GM21786 (cell line): ENCODE results near the gene SLC39A7.
"Not testable (repeated sequence)": the region's sequence is repeated elsewhere in the genome, so short reads cannot be mapped to it uniquely, and the experiment has no call there.

Experiments used
- ATAC-seq: cut with Tn5 transposase; IDR thresholded peaks from one replicate; pipeline ENCODE4 v1.9.1; 2021; ENCODE audit not compliant: unreplicated experiment

SLC39A7 gene

GRCh38 chr6:33226503-33227120 lies 25.9 kb downstream of the SLC39A7 start:
- ATAC-seq = not testable (repeated sequence)

DNA sequence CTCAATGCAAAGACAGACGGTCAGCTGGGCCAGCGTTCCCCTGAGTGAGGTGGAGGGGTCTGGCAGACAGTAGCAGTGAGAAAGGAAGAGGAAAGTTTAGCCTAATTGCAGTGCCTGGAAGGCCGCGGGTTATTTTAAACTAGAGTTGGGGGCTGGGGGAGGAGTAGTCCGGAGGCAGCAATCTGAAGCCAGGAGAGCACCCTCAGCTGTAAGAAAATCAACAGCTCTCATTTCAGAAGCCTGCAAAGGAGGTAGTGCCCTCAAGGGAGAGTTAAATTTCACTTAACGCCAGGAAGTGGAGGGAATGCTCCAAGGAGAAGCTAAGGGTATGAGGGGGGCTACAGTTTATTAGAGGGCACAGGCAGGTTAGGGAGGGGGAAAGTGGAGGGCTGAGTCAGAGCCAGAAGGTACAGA lies 34.6 kb downstream of the SLC39A7 start:
- ATAC-seq = no peak

- no peak for ATAC-seq
These were observed 35.7 kb downstream of the SLC39A7 start for GRCh38 chr6:33236328-33236727.

- no peak for ATAC-seq
These were observed 36.2 kb downstream of the SLC39A7 start for GRCh38 chr6:33236852-33237251.

- no peak for ATAC-seq
These were observed 37.1 kb downstream of the SLC39A7 start for GRCh38 chr6:33237741-33238140.

DNA sequence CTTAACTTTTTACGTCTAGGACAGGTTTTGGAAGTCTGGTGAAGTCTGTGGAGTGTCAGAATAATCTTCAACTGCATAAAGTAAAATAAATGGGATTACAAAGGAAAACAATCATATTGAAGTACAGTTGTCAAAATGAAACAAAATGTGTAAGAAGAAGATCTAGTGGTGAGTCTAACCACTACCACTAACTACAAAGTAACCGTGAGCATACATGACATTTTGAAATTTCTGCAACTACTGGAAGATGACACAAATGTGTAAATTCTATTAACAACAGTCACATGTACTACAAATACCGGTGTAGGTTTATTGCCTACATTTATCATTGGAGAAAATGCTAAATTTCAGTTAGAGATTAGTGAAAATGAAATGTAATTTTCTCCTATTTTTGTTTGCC lies 41.3 kb downstream of the SLC39A7 start:
- ATAC-seq = no peak

DNA sequence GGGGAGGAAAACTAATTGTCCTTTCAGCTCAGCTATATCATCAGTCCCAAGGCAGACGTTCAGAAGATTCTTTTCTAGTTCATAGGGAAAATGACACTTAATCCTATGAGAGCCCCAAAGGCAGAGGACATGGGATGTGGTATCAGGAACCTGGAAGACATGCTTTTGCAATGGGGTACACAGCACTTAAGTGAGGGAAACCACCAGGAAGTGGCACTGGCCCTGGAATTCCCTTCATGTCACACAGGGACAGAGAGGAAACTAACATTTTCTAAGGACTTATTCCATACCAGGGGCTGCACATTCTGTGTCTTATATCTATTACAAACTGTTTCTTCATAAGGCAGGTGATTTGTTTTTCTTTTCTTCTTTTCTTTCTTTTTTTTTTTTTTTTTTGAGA lies 42.8 kb downstream of the SLC39A7 start:
- ATAC-seq = no peak

DNA sequence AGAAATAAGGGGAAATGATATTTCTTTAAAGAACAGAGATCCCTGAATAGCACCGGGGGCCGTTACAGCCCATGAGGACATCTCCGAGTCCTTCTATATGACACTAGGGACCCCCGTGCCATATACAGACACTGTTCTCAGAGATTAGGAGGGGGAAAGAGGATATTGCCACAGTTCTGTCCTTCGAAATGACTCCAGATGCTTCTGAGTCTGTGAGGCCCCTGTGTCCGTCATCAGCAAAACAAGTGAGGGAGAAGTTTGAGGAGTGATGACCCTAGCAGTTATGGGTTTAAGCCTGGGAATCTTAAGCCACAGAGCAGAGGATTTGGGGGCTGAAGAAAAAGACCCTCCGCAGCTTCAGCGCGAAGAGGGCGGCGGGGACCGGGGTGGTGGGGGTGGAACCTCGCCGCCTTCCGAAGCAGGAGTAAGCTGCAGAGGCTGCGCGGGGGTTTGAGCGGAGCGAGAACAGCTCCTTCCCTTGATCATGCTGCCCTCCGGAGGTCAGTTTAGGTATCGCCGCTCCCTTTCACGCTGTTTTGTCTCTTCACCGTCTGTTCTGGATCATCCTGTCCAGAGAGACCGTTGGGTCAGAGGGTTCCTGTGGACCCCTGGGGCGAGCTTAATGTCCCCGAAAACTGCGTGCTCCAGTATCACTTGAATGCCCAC lies 47.4 kb downstream of the SLC39A7 start:
- peak; percentile 28 for ATAC-seq

DNA sequence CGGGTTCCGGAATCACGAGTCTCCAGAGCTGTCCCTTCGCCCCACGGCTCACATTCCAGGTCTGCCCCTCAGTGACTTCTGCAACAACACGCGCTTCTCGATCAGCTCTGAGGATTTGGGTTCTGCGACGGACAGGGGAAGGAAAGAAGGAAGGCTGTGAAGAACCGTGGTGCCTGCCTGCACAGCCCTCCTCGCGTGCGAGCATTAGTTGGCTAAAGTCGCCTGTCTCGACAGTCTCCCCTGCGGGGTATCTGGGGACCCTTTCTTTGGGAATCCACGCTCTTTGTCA lies 47.9 kb downstream of the SLC39A7 start:
- ATAC-seq = peak; percentile 2

- ATAC-seq = peak; percentile 92
These were observed 48.5 kb downstream of the SLC39A7 start for GRCh38 chr6:33248932-33249731.

- no peak for ATAC-seq
These were observed 49.3 kb downstream of the SLC39A7 start for GRCh38 chr6:33249732-33250630.

DNA sequence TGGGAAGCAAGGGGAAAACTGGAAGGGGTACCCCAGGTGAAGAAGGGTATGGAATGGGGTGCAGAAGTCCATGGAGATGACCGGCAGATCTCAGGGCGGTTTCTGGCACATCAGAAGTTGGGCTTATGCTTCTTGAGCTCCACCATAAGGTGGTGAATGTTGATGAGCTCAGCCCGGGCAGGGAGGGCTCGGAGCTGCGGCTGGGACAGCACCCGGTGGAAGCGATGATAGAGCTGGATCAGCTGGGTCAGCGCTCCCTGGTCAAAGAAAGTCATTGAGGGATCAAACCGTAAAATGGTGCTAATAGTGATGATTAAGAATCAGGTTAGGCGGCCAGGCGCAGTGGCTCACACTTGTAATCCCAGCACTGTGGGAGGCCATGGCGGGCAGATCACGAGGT lies 50.1 kb downstream of the SLC39A7 start:
- ATAC-seq = no peak

DNA sequence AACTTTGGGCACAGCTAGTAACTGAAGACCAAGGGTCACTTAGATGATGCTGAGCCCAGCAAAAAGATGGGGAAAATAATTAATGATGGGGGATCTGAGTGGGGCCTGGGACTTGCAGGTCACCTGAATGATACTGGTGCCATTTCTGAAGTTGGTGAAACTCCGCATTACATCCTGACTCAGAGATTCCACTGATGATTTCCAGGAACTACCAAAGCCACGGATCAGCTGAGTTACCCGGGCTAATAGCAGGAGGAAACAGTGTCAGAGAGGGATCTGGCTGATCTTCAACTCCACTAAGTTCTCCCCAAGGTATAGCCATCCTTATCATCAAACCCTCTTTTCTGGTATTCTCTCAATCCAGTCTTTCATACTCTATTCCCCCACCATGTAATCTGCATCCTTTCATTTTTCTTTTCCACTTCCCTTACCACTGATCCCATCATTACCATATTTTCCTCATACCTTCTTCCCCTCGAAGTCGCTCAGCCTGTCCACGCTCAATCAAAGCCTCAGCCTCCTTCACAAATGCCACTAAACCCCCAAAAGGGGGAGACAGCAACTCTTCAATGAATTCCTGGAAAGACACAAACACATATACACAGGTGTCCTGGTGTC lies 50.8 kb downstream of the SLC39A7 start:
- ATAC-seq = no peak

DNA sequence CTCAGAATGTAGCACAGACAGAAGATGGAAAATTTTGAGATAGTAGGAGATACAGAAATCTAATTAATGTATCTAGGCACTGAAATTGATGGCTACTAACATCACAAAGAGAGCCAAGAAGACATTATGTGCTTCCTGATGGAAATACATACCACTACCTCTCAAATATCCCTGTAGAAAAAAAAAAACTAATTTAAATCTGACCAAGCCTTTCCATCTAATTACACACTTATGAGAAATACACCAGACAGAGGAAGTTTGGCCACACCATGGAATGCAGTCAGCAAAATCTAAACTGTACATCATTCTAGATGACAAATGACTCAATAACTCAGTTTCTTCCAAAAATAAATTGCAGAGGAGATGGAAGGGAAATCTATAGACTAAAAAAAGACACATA lies 52.1 kb downstream of the SLC39A7 start:
- no peak for ATAC-seq
